ENCODE data around the gene SYNGR3.

DNA sequence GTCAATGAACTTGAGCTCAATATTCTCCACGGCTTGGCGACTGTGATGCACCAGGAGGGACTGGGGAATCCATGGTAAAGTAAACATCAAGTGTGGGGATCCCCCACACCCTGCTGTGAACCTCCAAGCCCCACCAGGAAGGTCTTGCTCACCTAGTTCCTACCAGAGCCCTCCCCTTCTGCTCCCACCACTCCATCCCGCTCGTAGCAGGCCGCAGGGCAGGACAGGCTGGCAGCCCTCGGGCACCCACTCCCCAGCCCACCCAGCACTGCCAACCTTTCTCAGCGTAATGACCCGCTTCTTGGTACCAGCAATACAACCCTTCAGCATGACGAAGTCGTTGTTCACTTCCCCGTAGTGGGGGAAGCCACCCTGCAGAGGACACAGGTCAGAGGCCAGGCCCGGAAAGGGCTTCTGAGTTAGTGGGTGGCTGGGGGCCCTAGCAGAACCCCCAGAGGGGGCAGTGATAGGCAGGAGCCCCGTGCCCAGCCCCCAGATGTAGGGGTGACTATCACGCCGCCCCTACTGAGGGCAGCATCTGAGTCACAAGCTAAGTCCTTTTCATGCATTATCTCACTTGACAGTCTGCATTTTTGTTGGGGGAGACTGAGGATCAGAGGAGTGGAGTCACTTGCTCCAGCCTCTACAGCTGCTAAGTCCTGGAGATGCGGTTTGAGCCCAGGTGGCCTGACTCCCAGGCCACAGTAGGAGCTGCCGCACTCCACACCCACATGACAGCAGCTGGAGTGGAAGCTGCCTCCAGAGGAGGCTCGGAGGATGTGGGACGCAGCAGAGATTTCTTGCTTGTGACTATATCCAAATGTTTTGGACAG, 44.0 kb upstream of the SYNGR3 start:
- TF ChIP-seq POLR2A (IDR thresholded peaks at IDR 0.05; ENCODE audit: low read depth, low read length) = no peak
- TF ChIP-seq TAF1 (IDR thresholded peaks at IDR 0.05; ENCODE audit: low read depth, low read length) = no peak
- TF ChIP-seq POLR2AphosphoS5 (IDR thresholded peaks at IDR 0.05; ENCODE audit: low read depth, low read length) = no peak
- no peak for TF ChIP-seq SPI1 (IDR thresholded peaks at IDR 0.05; ENCODE audit: low read depth, low read length)

Data from GM12891 (cell line).